ENCODE measurements around the gene NCBP2.
A peak's percentile ranks its signal among the peaks of the same experiment; 100 is the strongest.

Gene NCBP2
- 36.3 to 205 (median 108) reads per million in 9 experiments for total RNA-seq

GRCh38 chr3:196942226-196942914 is at the start of gene NCBP2:
Gene NCBP2, minus strand, starts transcription at chr3:196942528. Its CDS starts 25 bp downstream, at chr3:196942503.
- peak within 1 kb of the TSS; percentile 99 for H3K27ac Mint-ChIP-seq
- no peaks in the 10 kb centered on the region for H3K9me3 Mint-ChIP-seq
- peak; percentile 90 for ATAC-seq (replicated peaks)
- peak; percentile 100 for DNase-seq
- H3K36me3 Mint-ChIP-seq (ENCODE audit: insufficient read depth) = peaks cover 53% of the 10 kb centered on the region
- H3K4me3 Mint-ChIP-seq = peak within 1 kb of the TSS; percentile 92 to 99
- H3K4me1 Mint-ChIP-seq (ENCODE audit: low read depth in 2 of 2) = peaks cover 35 to 36% of the 10 kb centered on the region in 2 donors
- no peaks in the 10 kb centered on the region for H3K27me3 Mint-ChIP-seq

DNA sequence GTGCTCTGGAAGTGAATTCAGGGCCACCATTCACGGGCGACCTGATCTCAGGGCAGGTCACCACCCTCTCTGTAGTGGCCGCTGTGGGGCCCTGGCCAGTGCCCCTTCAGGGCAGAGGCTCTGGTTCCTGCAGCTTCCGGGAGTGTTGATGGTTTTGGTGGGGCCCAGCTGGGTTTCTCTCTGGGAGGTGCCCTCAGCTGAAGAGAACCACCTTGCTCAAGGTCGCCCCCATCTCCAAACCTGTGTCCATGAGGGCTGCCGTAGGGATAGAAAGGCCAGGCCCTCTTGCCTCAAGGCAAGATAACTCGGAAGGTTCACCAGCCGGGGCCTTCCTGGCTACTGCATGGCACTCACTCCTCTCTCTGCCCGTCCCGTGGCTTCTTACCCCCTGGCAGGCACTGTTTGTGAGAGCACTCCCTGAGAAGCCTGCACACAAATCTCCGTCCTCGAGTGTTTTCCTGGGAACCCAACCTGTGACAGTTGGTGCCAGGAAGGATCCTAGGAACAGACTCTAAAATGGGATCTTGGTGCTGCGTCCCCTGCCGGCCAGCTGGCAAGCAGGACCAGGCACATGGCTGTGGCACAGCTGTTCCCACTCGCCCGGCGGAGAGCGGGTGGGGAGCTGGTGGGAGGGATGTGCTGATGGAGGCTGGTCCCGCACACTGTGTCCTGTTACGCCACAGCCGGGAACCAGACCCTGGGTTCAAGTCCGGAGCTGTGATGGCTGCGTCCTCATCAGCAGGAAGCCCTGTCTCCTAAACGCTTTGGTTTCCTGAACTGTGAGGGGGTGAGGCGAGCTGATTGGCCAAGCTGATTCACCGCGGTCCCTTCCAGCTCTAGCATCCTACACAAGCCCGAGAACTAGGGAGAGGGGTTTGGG is 49.5 kb upstream of the NCBP2 start:
- Mint-ChIP-seq H3K27ac (no peak overlapping the region), H3K4me3 (no peak overlapping the region), H3K36me3 (ENCODE audit: insufficient read depth) (no peaks in the 10 kb centered on the region), H3K27me3 (peaks cover 3 to 25% of the 10 kb centered on the region in 2 donors), H3K9me3 (no peaks in the 10 kb centered on the region), H3K4me1 (ENCODE audit: low read depth in 2 of 2) (no peaks in the 10 kb centered on the region)
- ATAC-seq (replicated peaks) = no peak
- DNase-seq = no peak

GRCh38 chr3:196990601-196991007 is 48.3 kb upstream of the NCBP2 start:
- H3K4me3 Mint-ChIP-seq = no peak overlapping the region
- H3K4me1 Mint-ChIP-seq (ENCODE audit: low read depth in 2 of 2) = no peaks in the 10 kb centered on the region
- DNase-seq = no peak
- H3K36me3 Mint-ChIP-seq (ENCODE audit: insufficient read depth) = no peaks in the 10 kb centered on the region
- H3K27me3 Mint-ChIP-seq = peaks cover 11 to 26% of the 10 kb centered on the region in 2 donors
- no peaks in the 10 kb centered on the region for H3K9me3 Mint-ChIP-seq
- ATAC-seq (replicated peaks) = no peak
- H3K27ac Mint-ChIP-seq = no peak overlapping the region

DNA sequence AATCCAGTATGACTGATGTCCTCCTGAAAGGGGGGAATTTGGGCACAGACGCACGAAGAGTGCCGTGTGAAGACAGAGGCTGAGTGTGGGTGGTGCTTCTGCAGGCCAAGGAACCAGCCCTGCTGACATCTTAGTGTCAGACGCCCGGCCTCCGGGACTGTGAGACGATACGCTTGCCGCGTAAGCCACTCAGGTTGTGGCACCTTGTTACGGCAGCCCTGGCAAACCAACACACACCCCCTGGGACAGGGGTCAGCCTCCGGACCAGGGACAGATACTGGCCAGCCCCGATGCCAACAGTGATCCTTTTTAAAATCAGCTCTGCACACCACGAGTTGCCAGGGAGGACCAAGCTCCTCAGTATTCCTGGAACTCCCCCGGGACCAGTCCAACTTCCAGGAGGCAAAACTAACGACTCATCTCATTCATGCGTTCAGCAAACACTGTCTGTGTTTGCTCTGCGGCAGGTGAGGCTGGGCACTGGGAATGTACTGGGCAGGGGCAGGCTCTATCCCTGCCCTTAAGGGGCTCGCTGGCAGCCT is 47.5 kb upstream of the NCBP2 start:
- DNase-seq (no peak), ATAC-seq (replicated peaks) (no peak)
- Mint-ChIP-seq H3K27me3 (peaks cover 18 to 33% of the 10 kb centered on the region in 2 donors), H3K9me3 (no peaks in the 10 kb centered on the region), H3K4me3 (no peak overlapping the region), H3K4me1 (ENCODE audit: low read depth in 2 of 2) (no peaks in the 10 kb centered on the region), H3K36me3 (ENCODE audit: insufficient read depth) (no peaks in the 10 kb centered on the region), H3K27ac (no peak overlapping the region)

DNA sequence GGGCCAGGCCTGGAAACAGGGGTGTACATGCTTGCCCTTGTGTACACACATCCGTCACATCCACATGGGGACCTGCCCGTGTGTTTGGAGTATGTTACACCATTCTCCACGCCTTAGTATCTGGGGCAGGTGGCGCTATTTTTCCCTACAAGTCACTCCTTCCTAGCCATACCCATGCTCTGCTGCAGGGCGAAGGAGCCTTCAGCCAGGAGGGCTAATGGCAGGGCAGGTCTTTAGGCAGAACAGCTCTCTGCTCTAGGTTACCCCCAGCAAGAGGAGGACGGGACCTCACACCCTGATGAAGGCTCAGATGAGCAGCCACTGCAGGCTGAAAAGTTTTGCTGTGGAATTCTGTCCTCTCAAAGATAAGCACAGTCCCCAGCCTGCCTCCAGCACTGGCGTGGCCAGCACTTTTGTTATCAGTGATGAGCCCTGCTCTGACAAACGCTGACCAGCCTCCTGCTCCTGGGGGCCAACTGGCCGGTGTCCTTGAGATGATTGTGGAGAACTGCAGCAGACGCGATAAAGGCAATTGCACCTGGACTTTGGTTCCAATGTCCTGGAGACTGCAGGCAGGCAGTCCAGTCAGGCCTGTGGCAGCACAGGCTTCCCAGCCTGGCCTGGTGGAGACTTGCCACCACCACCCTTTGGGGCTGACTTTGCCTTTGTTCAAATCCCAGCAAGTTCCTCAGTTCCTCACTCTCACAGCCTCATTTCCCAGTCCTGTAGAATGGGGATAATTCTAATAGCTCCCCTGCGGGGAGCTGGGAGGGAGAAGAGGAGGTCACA is 46.1 kb upstream of the NCBP2 start:
- H3K27ac Mint-ChIP-seq = no peak overlapping the region
- no peak for DNase-seq
- no peaks in the 10 kb centered on the region for H3K4me1 Mint-ChIP-seq (ENCODE audit: low read depth in 2 of 2)
- H3K9me3 Mint-ChIP-seq = peaks cover under 1 to 5% of the 10 kb centered on the region in 2 donors
- no peaks in the 10 kb centered on the region for H3K36me3 Mint-ChIP-seq (ENCODE audit: insufficient read depth)
- H3K27me3 Mint-ChIP-seq = peaks cover 24 to 41% of the 10 kb centered on the region in 2 donors
- ATAC-seq (replicated peaks) = no peak
- H3K4me3 Mint-ChIP-seq = no peak overlapping the region

DNA sequence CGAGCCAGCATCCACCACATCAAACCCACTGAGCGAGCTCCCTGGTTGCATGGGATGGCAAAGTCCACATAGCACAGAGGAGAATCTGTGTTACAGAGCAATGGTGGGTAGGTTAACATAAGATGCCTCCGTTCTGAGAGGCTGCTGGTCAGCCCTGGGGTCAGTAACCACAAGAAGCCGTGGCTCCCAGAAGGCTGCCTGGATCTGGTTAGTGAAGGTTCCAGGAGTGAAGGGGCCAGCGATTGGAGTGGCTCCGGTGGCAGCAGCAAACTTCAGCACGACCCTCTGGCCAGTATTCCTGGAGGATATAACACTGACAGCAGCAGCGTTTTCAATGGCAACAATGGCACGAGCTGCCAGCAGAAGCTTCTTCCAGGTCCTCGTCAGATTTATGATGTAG is 44.7 kb upstream of the NCBP2 start:
- peaks cover 5 to 9% of the 10 kb centered on the region in 2 donors for H3K9me3 Mint-ChIP-seq
- no peak overlapping the region for H3K4me3 Mint-ChIP-seq
- no peak overlapping the region for H3K27ac Mint-ChIP-seq
- H3K27me3 Mint-ChIP-seq = peaks cover 24 to 41% of the 10 kb centered on the region in 2 donors
- H3K4me1 Mint-ChIP-seq (ENCODE audit: low read depth in 2 of 2) = no peaks in the 10 kb centered on the region
- no peak for ATAC-seq (replicated peaks)
- no peaks in the 10 kb centered on the region for H3K36me3 Mint-ChIP-seq (ENCODE audit: insufficient read depth)
- no peak for DNase-seq

- H3K27me3 Mint-ChIP-seq = peaks cover 31 to 49% of the 10 kb centered on the region in 2 donors
- no peaks in the 10 kb centered on the region for H3K36me3 Mint-ChIP-seq (ENCODE audit: insufficient read depth)
- ATAC-seq (replicated peaks) (no peak), DNase-seq (no peak)
- no peak overlapping the region for H3K4me3 Mint-ChIP-seq
- H3K9me3 Mint-ChIP-seq = peaks cover 5 to 9% of the 10 kb centered on the region in 2 donors
- H3K27ac Mint-ChIP-seq = no peak overlapping the region
- no peaks in the 10 kb centered on the region for H3K4me1 Mint-ChIP-seq (ENCODE audit: low read depth in 2 of 2)
Observed at GRCh38 chr3:196985954-196986885, 43.9 kb upstream of the NCBP2 start.

DNA sequence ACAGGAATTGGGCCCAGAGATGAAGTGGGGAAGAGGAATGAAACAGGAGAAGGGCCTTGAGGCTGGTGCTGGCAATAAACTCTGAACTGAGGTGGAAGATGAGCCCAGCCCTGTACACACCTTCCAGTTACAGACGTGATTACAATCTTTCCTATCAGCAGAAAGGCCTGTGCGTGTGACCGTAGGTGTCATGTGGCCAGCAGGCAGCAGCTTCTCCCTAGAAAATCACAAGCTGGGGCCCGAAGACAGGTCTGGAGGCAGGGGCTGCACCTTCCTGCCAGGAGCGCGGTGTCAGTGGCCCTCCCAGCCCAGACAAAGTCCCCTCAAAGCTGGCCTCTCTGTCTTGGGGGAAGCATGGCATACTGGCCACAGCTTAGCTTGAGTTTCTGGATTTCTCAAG is 43.0 kb upstream of the NCBP2 start:
- peaks cover 5 to 9% of the 10 kb centered on the region in 2 donors for H3K9me3 Mint-ChIP-seq
- ATAC-seq (replicated peaks) (no peak), DNase-seq (no peak)
- H3K27ac Mint-ChIP-seq = no peak overlapping the region
- H3K4me3 Mint-ChIP-seq = no peak overlapping the region
- H3K4me1 Mint-ChIP-seq (ENCODE audit: low read depth in 2 of 2) = no peaks in the 10 kb centered on the region
- H3K27me3 Mint-ChIP-seq = peaks cover 37 to 58% of the 10 kb centered on the region in 2 donors
- no peaks in the 10 kb centered on the region for H3K36me3 Mint-ChIP-seq (ENCODE audit: insufficient read depth)

DNA sequence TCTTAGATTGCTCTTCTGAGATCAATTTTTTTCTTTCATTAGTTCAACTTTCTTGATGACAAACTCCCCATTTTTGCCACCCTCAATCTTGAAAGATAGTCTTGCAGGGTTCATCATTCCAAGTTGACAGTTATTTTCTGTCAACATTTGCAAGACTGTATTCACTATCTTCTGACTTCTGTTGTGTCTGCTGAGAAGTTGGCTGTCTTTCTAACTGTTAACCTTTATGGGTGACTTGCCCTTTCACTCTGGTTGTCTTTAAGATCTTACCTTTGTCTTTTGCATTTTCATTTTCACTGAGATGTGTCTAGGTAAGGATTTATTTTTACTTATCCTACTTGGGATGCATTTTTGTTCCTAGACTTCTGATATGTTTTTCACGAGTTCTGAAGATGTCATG is 40.9 kb upstream of the NCBP2 start:
- Mint-ChIP-seq H3K4me1 (ENCODE audit: low read depth in 2 of 2) (peaks cover 0 to 2% of the 10 kb centered on the region in 2 donors), H3K27ac (no peak overlapping the region), H3K27me3 (peaks cover 43 to 54% of the 10 kb centered on the region in 2 donors), H3K36me3 (ENCODE audit: insufficient read depth) (no peaks in the 10 kb centered on the region), H3K9me3 (peaks cover 5 to 9% of the 10 kb centered on the region in 2 donors), H3K4me3 (no peak overlapping the region)
- ATAC-seq (replicated peaks) (no peak), DNase-seq (no peak)

DNA sequence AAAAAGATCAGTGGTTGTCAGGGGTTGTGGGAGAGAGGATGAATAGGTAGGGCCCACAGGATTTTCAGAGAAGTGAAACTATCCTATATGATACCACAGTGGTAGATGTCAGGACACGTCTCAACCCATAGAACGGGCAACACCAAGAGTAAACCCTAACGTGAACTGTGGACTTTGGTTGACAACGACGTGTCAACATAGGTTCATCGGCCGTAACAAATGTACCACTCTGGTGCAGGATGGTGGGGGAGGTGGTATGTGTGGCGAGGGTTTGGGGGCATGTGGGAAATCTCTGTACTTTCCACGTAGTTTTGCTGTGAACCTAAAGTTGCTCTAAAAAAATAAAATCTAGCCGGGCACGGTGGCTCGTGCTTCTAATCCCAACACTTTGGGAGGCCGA is 39.3 kb upstream of the NCBP2 start:
- H3K27me3 Mint-ChIP-seq = peaks cover 39 to 50% of the 10 kb centered on the region in 2 donors
- DNase-seq (no peak), ATAC-seq (replicated peaks) (no peak)
- H3K36me3 Mint-ChIP-seq (ENCODE audit: insufficient read depth) = no peaks in the 10 kb centered on the region
- no peak overlapping the region for H3K27ac Mint-ChIP-seq
- H3K4me1 Mint-ChIP-seq (ENCODE audit: low read depth in 2 of 2) = peaks cover 0 to 2% of the 10 kb centered on the region in 2 donors
- peaks cover 5 to 9% of the 10 kb centered on the region in 2 donors for H3K9me3 Mint-ChIP-seq
- no peak overlapping the region for H3K4me3 Mint-ChIP-seq

DNA sequence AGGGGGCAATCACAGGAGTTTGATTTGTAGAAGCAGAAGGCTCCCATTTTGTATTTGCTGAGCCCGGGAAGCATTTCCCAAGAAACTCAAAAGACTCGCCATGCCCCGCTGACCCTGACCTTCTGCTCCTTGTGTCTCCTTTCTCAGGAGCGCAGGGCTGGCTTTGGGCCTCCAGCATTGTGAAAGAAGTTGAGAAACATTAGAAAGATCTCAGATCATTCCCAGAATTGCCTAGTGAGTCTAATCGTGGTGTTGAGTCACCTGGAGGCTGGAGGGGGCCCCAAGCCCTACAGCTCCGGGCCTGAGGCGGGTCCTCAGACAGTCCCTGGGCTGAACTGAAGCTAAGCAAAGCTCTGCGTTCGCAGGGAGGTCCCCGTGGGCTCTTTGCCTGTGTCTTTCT is 37.2 kb upstream of the NCBP2 start:
- Mint-ChIP-seq H3K27me3 (peaks cover 23 to 42% of the 10 kb centered on the region in 2 donors), H3K4me1 (ENCODE audit: low read depth in 2 of 2) (peaks cover 0 to 2% of the 10 kb centered on the region in 2 donors), H3K4me3 (no peak overlapping the region), H3K27ac (no peak overlapping the region), H3K9me3 (peaks cover 5 to 9% of the 10 kb centered on the region in 2 donors), H3K36me3 (ENCODE audit: insufficient read depth) (no peaks in the 10 kb centered on the region)
- DNase-seq (no peak), ATAC-seq (replicated peaks) (no peak)

DNA sequence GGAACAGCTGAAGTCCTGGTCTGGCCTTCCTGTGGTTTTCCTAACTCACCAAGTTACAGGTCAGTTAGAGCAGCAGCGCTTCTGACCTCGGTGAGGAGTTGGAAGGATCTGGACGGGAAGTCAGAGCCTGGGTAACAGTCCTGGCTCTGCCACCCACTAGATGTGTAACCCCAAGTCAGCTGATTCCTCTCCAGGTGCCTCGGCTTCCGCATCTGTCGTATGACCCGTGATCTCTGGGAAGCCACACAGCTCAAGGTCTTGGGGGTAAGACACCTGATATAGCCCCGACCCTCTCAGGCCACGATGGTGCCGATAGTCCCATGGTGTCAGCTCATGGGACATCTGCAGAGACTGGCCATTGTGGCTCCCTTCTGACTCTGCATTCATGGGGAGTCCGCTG is 34.6 kb upstream of the NCBP2 start:
- no peak overlapping the region for H3K4me3 Mint-ChIP-seq
- no peak for ATAC-seq (replicated peaks)
- DNase-seq = no peak
- H3K9me3 Mint-ChIP-seq = no peaks in the 10 kb centered on the region
- H3K27me3 Mint-ChIP-seq = peaks cover 19 to 36% of the 10 kb centered on the region in 2 donors
- H3K27ac Mint-ChIP-seq = no peak overlapping the region
- H3K4me1 Mint-ChIP-seq (ENCODE audit: low read depth in 2 of 2) = peaks cover 0 to 2% of the 10 kb centered on the region in 2 donors
- no peaks in the 10 kb centered on the region for H3K36me3 Mint-ChIP-seq (ENCODE audit: insufficient read depth)
